GM12864 (cell line): ENCODE results near the gene ATG9A.

ENCODE experiments used
- DNase-seq: peaks from one replicate; pipeline ENCODE4 v3.0.0-alpha.2; 2011; ENCODE audit warnings: low read depth
- H3K4me3 ChIP-seq: 2 replicates; pipeline ENCODE4 v1.5.1; 2011; ENCODE audit warnings: mild to moderate bottlenecking, low read depth, low read length, control low read depth
- CTCF ChIP-seq: IDR thresholded peaks from 2 replicates; pipeline ENCODE4 v1.5.1; 2011; ENCODE audit warnings: low read depth, mild to moderate bottlenecking, moderate library complexity, low read length, control low read depth, inconsistent platforms; ENCODE audit errors: missing control alignments

Gene ATG9A

GRCh38 chr2:219178377-219179175 lies 50.9 kb downstream of the ATG9A start:
- no peak for TF ChIP-seq CTCF
- no peak for DNase-seq
- H3K4me3 ChIP-seq: peak overlapping the region; percentile 88

GRCh38 chr2:219177552-219178376 lies 51.7 kb downstream of the ATG9A start, which contains the start of gene RETREG2:
Gene RETREG2, plus strand, starts transcription at chr2:219178275. Its CDS starts 78 bp downstream, at chr2:219178353.
- TF ChIP-seq CTCF: peak; percentile 24

GRCh38 chr2:219176818-219177551 lies 52.5 kb downstream of the ATG9A start, which contains the start of gene CNPPD1:
Gene CNPPD1, minus strand, starts transcription at chr2:219176925. Its CDS starts 97 bp downstream, at chr2:219176828.
- H3K4me3 ChIP-seq: peak within 1 kb of the TSS; percentile 88
- peak; percentile 55 for DNase-seq
- no peak for TF ChIP-seq CTCF

More at GRCh38 chr2:219177552-219178376, 51.7 kb downstream of the ATG9A start, which contains the start of gene RETREG2:
- peak within 1 kb of the TSS; percentile 88 for H3K4me3 ChIP-seq
- DNase-seq: peak; percentile 72

GRCh38 chr2:219175928-219176817 lies 53.3 kb downstream of the ATG9A start:
- peak overlapping the region; percentile 88 for H3K4me3 ChIP-seq
- no peak for DNase-seq
- TF ChIP-seq CTCF: no peak

- peak overlapping the region; percentile 88; the same call in 1 of the 2 replicates for H3K4me3 ChIP-seq
- DNase-seq: no peak
- TF ChIP-seq CTCF: no peak
Measured at GRCh38 chr2:219175486-219175885, 54.0 kb downstream of the ATG9A start.
